MM.1S (cell line): ENCODE data around the gene GINS2.

Experiments used
- DNase-seq: peaks from one replicate; pipeline ENCODE4 v3.0.0-alpha.2; 2015
- H2AFZ ChIP-seq: fragments of 300-600 bp; sonication (generic); 2 replicates; pipeline ENCODE4 v1.6.0; 2016; ENCODE audit warnings: antibody characterized with exemption, low read length
- H3F3A ChIP-seq: fragments of 300-600 bp; sonication (generic); 2 replicates; pipeline ENCODE4 v1.6.1; 2016; ENCODE audit warnings: mild to moderate bottlenecking, antibody characterized with exemption, low read length, moderate library complexity, mixed read lengths; ENCODE audit not compliant: insufficient read depth
- H3K27ac ChIP-seq: fragments of 300-600 bp; sonication (generic); 2 replicates; pipeline ENCODE4 v1.5.1; 2016; ENCODE audit warnings: mild to moderate bottlenecking, low read length
- H3K27me3 ChIP-seq: fragments of 300-600 bp; sonication (generic); replicated peaks from 2 replicates; pipeline ENCODE4 v1.6.0; 2016; ENCODE audit warnings: low read length; ENCODE audit not compliant: insufficient read depth
- H3K36me3 ChIP-seq: fragments of 300-600 bp; sonication (generic); replicated peaks from 2 replicates; pipeline ENCODE4 v1.6.1; 2016; ENCODE audit warnings: mild to moderate bottlenecking, low read length, mixed read lengths; ENCODE audit not compliant: insufficient read depth
- H3K4me1 ChIP-seq: fragments of 300-600 bp; sonication (generic); 2 replicates; pipeline ENCODE4 v1.6.1; 2016; ENCODE audit warnings: low read length, mixed read lengths
- H3K4me2 ChIP-seq: fragments of 300-600 bp; sonication (generic); 2 replicates; pipeline ENCODE4 v1.6.0; 2016; ENCODE audit warnings: low read depth, low read length
- H3K4me3 ChIP-seq: fragments of 300-600 bp; sonication (generic); 2 replicates; pipeline ENCODE4 v1.5.1; 2016; ENCODE audit warnings: low read length, mixed read lengths
- H3K79me2 ChIP-seq: fragments of 300-600 bp; sonication (generic); 2 replicates; pipeline ENCODE4 v1.6.1; 2016; ENCODE audit warnings: mixed run types, low read length, mixed read lengths
- H3K9ac ChIP-seq: fragments of 300-600 bp; sonication (generic); 2 replicates; pipeline ENCODE4 v1.6.1; 2016; ENCODE audit warnings: low read length, mixed read lengths
- H3K9me2 ChIP-seq: fragments of 300-600 bp; sonication (generic); replicated peaks from 2 replicates; pipeline ENCODE4 v1.6.1; 2016; ENCODE audit warnings: mild to moderate bottlenecking, low read length, mixed read lengths; ENCODE audit not compliant: insufficient read depth
- H3K9me3 ChIP-seq: fragments of 300-600 bp; sonication (generic); replicated peaks from 2 replicates; pipeline ENCODE4 v1.6.1; 2016; ENCODE audit warnings: mild to moderate bottlenecking, low read length, mixed read lengths; ENCODE audit not compliant: insufficient read depth
- H4K20me1 ChIP-seq: fragments of 300-600 bp; sonication (generic); 2 replicates; pipeline ENCODE4 v1.6.1; 2016; ENCODE audit warnings: mild to moderate bottlenecking, low read length, moderate library complexity, mixed read lengths; ENCODE audit not compliant: insufficient read depth
- EZH2 ChIP-seq: fragments of 300-600 bp; sonication (generic); optimal IDR thresholded peaks from 2 replicates; pipeline ENCODE3; 2017; ENCODE audit warnings: low read depth, mild to moderate bottlenecking, antibody characterized with exemption, low read length, mixed read lengths
- EZH2phosphoT487 ChIP-seq: fragments of 300-600 bp; sonication (generic); IDR thresholded peaks from 2 replicates; pipeline ENCODE4 v1.6.1; 2018; ENCODE audit warnings: antibody characterized with exemption, low read length
- TF ChIP-seq, protein P1 (sequence below): fragments of 300-600 bp; sonication (generic); IDR thresholded peaks from 2 replicates; pipeline ENCODE4 v1.5.1; 2016; ENCODE audit warnings: antibody characterized with exemption, low read length, mixed read lengths

Gene GINS2

DNA sequence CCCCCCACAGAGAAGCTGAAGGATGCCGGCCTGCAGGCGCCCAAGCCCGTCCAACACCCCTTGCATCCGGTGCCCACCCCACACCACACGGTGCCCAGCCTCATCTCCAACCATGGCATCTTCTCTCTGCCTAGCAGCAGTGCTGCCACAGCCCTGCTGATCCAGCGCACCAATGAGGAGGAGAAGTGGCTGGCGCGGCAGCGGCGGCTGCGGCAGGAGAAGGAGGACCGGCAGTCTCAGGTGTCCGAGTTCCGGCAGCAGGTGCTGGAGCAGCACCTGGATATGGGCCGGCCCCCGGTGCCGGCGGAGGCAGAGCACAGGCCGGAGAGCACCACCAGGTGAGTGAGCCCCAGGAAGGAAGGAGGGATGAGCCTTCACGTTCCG is 31.5 kb downstream of the GINS2 start:
- DNase-seq = no peak
- no peaks in the 10 kb centered on the region for H3K36me3 ChIP-seq

DNA sequence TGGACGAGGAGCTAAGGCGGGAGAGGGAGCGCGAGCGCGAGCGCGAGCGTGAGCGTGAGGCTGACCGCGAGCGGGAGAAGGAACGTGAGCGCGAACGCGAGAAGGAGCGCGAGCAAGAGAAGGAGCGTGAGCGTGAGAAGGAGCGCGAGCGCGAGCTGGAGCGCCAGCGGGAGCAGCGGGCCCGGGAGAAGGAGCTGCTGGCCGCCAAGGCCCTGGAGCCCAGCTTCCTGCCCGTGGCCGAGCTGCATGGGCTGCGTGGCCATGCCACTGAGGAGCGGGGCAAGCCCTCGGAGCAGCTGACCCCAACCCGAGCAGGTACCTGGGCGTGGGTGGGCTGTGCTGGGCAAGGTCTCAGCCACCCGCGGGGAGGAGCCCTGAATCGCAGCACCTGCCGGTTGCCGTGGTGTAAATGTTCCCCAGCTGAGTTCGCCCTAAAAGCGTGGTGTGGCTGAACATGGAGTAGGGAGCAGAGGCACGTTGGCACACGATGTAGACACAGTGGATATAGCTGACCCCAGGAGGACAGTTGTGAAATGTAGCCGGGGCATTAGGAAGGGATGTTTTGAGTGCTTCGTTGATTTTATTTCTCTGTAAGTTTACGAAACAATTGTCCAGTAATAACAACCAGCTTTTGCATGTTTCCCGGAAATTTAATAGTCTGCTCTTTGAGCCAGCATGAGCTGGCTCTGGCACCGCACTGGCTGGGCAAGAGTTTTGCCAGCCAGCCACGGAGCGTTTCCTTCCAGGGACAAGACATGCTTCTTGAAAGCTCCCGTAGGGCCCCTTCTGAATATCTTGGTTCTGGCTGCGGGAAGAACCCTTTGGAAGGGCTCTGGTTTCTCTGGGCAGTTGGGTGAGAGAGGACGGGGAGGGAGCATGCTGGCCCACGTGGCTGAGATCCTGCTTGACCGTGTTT is 32.1 kb downstream of the GINS2 start:
- Histone ChIP-seq H3K27ac (no peak overlapping the region), H4K20me1 (no peaks in the 10 kb centered on the region), H3K36me3 (no peaks in the 10 kb centered on the region), H3K79me2 (no peaks in the 10 kb centered on the region), H2AFZ (no peak overlapping the region), H3K9ac (no peak overlapping the region), H3K4me3 (no peak overlapping the region), H3K9me3 (no peaks in the 10 kb centered on the region), H3F3A (no peaks in the 10 kb centered on the region), H3K9me2 (no peaks in the 10 kb centered on the region), H3K27me3 (no peaks in the 10 kb centered on the region), H3K4me2 (no peak overlapping the region), H3K4me1 (no peaks in the 10 kb centered on the region)
- TF ChIP-seq, protein P1, sequence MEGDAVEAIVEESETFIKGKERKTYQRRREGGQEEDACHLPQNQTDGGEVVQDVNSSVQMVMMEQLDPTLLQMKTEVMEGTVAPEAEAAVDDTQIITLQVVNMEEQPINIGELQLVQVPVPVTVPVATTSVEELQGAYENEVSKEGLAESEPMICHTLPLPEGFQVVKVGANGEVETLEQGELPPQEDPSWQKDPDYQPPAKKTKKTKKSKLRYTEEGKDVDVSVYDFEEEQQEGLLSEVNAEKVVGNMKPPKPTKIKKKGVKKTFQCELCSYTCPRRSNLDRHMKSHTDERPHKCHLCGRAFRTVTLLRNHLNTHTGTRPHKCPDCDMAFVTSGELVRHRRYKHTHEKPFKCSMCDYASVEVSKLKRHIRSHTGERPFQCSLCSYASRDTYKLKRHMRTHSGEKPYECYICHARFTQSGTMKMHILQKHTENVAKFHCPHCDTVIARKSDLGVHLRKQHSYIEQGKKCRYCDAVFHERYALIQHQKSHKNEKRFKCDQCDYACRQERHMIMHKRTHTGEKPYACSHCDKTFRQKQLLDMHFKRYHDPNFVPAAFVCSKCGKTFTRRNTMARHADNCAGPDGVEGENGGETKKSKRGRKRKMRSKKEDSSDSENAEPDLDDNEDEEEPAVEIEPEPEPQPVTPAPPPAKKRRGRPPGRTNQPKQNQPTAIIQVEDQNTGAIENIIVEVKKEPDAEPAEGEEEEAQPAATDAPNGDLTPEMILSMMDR = no peak
- TF ChIP-seq EZH2phosphoT487 (no peak), EZH2 (no peak)
- DNase-seq = no peak

More for the DNA sequence above, 31.5 kb downstream of the GINS2 start:
- Histone ChIP-seq H3K4me1 (no peaks in the 10 kb centered on the region), H3F3A (no peaks in the 10 kb centered on the region), H3K27me3 (no peaks in the 10 kb centered on the region), H2AFZ (no peak overlapping the region), H4K20me1 (no peaks in the 10 kb centered on the region), H3K4me3 (no peak overlapping the region), H3K27ac (no peak overlapping the region), H3K9ac (no peak overlapping the region), H3K9me3 (no peaks in the 10 kb centered on the region), H3K9me2 (no peaks in the 10 kb centered on the region), H3K4me2 (no peak overlapping the region), H3K79me2 (no peaks in the 10 kb centered on the region)
- no peak for TF ChIP-seq EZH2
- TF ChIP-seq, protein P1 = no peak

DNA sequence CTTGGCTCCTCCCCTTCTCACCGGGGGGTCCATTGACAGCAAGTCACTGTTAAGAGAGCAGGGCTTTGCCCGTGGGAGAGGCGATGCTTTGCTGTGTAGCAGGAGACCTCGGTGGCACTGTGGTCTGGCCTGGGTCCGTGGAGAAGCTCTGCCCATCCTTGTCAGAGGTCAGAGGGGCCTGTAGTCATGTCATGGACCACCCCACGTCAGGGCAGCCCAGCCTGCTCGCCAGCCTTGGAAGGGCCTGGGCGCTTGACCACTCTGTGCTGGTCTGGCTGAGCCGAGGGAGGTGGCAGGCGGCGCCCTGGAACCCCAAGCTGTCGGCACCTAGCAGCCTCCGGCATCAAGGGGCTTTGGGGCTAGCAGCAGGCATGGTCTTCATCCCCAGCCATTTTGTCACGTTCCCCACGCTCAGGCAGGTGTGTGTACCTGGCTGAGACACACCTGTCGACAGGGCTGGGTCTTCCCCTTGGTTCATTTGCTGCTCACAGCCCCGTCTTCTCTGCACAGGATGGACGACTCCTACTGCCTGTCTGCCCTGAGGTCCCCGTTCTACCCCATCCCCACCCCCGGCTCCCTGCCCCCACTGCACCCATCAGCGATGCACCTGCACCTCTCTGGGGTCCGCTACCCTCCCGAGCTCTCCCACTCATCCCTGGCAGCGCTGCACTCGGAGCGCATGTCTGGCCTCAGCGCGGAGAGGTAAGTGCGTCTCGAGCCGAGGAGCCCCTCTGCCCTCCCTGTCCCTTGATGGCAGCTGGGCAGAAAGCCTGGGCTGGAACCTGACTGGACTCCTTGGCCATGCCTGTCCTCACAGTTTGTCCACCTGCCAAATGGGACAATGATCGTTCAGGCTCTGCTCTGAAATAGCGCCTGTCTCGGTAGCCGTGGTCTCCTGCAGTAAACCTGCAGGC is 33.3 kb downstream of the GINS2 start:
- Histone ChIP-seq H3K9me3 (no peaks in the 10 kb centered on the region), H3K4me1 (no peaks in the 10 kb centered on the region), H3F3A (no peaks in the 10 kb centered on the region), H3K9me2 (no peaks in the 10 kb centered on the region), H2AFZ (no peak overlapping the region), H3K27me3 (no peaks in the 10 kb centered on the region), H3K9ac (no peak overlapping the region), H3K27ac (no peak overlapping the region), H3K4me2 (no peak overlapping the region), H3K36me3 (no peaks in the 10 kb centered on the region), H3K79me2 (no peaks in the 10 kb centered on the region), H4K20me1 (no peaks in the 10 kb centered on the region), H3K4me3 (no peak overlapping the region)
- DNase-seq = no peak
- TF ChIP-seq EZH2 (no peak), EZH2phosphoT487 (no peak)
- TF ChIP-seq, protein P1 = no peak
